HG03457 (cell line): Measurements from ENCODE around the gene CSTF2.
"Not testable (repeated sequence)": the region's sequence is repeated elsewhere in the genome, so short reads cannot be mapped to it uniquely, and the experiment has no call there.

Experiments
- ATAC-seq: cut with Tn5 transposase; IDR thresholded peaks from one replicate; pipeline ENCODE4 v1.9.1; 2021; ENCODE audit warnings: moderate number of reproducible peaks; ENCODE audit not compliant: unreplicated experiment

Gene CSTF2, protein sequence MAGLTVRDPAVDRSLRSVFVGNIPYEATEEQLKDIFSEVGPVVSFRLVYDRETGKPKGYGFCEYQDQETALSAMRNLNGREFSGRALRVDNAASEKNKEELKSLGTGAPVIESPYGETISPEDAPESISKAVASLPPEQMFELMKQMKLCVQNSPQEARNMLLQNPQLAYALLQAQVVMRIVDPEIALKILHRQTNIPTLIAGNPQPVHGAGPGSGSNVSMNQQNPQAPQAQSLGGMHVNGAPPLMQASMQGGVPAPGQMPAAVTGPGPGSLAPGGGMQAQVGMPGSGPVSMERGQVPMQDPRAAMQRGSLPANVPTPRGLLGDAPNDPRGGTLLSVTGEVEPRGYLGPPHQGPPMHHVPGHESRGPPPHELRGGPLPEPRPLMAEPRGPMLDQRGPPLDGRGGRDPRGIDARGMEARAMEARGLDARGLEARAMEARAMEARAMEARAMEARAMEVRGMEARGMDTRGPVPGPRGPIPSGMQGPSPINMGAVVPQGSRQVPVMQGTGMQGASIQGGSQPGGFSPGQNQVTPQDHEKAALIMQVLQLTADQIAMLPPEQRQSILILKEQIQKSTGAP

GRCh38 chrX:100819837-100820666 is at the start of gene CSTF2:
TSS of gene CSTF2 (plus strand) at chrX:100820391. CDS start at chrX:100820417, 26 bp downstream.
- peak; percentile 99 for ATAC-seq

GRCh38 chrX:100796371-100796770 is 23.8 kb upstream of the CSTF2 start:
- ATAC-seq, result not testable (repeated sequence)

GRCh38 chrX:100797359-100797758 is 22.8 kb upstream of the CSTF2 start:
- no peak for ATAC-seq

GRCh38 chrX:100798484-100799214 is 21.5 kb upstream of the CSTF2 start:
- ATAC-seq, result no peak

GRCh38 chrX:100802843-100803242 is 17.3 kb upstream of the CSTF2 start:
- no peak for ATAC-seq

DNA sequence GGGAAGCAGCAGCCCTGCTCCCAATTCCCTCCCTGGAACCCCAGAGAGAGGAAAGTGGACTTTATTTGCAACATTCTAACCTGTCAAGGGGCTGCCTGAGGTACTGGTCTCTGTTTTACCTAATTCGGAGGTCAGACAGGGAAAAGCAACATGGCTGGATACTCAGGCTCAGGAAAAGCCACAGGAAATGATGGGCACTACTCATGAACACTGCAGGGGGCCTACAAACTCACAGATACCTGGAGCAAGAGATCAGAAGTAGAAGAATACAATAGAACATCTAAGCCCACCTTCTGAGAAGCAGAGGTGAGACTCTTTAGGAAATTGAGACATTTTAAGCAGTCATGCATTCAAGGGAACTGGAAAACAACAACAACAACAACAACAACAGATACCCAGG is 15.4 kb upstream of the CSTF2 start:
- ATAC-seq, result no peak

GRCh38 chrX:100808265-100808664 is 11.9 kb upstream of the CSTF2 start:
- ATAC-seq, result not testable (repeated sequence)

DNA sequence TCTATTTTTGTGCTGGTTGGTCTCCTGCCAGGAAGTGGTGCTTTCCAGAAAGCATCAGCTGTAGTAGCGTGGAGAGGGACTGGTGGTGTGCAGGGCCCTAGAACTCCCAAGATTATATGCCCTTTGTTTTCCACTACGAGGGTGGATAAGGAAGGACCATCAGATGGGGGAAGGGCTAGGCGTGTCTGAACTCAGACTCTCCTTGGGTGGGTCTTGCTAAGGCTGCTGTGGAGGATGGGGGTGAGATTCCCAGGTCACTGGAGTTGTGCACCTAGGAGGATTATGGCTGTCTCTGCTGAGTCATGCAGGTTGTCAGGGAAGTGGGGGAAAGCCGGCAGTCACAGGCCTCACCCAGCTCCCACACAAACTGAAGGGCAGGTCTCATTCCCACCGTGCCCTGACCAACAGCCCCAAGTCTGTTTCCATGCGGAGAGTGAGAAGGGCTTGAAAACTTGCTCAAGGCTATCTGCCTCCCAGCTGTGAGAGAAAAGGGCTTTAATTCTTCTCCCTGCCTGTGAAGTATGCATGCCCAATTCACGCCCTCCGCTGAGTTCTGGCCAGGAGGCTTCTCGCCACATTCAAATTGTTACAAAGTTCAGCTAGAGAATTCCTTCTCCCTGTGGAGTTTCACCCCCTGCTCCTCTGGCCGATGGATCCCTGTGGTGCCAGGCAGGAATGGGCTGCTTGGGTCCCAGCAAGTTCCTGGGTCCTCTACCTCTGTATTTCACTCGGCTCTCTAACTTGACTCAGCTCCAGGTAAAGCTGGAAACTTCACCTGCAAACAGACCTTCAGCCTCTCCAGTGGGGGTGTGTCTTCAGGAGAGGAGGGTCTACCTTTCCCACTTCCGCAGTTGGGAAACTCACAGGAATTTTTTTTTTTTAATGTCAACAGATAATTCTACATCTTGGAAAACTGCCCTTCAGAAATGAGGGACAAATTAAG is 7.7 kb upstream of the CSTF2 start:
- ATAC-seq, result no peak

DNA sequence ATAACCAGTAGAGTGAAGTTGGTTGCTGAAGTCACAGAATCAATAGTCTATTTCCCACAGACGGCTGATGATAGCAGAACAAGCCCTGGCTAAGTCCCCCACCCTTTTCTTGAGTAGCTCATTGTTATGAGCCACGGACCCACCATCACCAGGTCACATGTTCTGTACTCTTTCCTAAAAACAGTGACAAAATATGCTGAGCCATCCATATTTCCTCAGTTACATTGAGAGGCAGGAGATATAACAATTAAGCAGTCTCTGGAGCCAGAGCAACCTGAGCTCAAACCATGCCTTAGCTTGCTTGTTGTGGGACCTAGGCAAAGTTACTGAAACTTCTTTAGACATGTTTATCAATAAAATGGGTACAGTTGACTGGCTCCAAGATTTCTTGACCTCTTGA is 2.9 kb upstream of the CSTF2 start:
- no peak for ATAC-seq

- no peak for ATAC-seq
These were observed 706 bp upstream of the CSTF2 start for GRCh38 chrX:100819534-100819836.

- ATAC-seq, result peak; percentile 77
These were observed 9.5 kb downstream of the CSTF2 start for GRCh38 chrX:100829730-100830129.

DNA sequence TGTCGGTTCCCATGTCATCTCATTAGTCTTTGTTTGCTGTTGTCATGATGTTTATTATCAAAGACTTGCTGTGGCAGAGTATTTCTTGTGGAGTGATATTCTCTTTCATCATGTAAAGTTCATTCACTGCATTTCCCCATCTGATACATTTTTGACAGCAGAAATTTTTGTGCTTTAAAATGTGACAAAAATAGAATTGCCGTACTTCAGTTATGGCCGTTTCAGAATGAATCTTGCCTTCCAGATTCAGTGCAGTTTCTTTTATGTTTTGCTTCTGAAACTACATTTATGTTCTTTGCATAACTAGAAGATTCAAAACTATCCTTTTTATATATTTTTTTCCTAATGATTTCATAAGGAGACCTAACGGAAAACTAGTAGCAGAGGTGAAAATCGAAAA is 10.0 kb downstream of the CSTF2 start:
- no peak for ATAC-seq

DNA sequence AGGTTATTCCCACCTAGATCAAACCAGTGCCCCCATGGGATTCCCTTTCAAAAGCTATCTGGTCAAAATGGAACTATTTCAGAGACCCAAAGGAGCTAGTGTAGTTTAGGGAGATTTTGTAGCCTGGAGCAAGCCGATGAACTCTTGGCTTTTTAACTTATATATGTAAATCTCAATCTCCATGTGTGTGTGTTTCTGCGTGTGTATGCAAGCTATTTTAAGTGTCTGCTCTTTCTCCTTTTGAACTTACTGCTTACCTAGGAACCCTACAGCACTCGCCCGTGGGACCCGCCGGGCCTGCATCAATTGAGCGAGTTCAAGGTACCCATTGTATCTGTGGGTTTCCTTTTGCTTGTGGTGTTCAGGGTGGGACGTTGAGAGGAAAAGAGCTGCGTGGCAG is 10.4 kb downstream of the CSTF2 start:
- no peak for ATAC-seq

GRCh38 chrX:100831219-100831946 is 11.2 kb downstream of the CSTF2 start:
- no peak for ATAC-seq

- ATAC-seq, result no peak
These were observed 30.1 kb downstream of the CSTF2 start for GRCh38 chrX:100850317-100850716.

GRCh38 chrX:100852810-100853209 is 32.6 kb downstream of the CSTF2 start:
- ATAC-seq, result no peak

GRCh38 chrX:100863326-100863864 is 43.2 kb downstream of the CSTF2 start:
- ATAC-seq, result no peak

DNA sequence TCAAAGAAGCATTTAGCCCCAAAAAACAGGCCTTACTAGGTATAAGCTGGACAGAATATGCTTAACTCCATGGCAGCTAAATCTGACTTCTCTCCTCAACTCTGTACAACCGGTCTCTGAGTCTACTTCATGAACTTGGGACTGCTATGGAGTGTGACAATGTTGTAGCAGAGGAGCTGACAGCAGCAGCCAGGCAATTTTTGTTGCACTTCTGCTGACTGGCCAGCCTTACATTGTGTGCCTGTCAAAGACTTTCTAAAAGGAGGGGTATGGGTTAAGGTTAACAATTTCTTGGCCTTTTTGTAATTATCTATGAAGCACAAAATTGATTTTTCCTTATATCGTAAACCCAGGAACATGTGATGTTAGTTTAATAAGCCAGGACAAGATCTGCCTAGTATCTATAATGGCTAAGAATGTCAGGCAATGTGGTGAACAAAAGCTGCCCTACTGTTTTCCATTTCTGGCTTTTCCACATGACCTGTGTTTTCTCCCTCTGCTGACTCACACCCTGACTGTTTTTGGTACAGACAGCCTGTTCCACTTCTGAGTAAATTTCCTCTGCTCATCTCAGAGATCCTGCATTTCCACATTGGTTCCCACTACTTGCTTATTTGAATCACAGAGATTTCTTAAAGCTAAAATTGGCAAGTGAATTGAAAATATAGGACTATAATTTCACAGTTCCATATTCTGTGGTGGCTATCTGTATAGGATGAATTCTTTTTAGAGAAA is 44.6 kb downstream of the CSTF2 start:
- no peak for ATAC-seq
